Neural crest cell (in vitro differentiated cells): Measurements from ENCODE around the gene AFAP1L1. TPM values are rescaled to one million over a fixed set of nuclear protein-coding genes. Genes with fewer than 3 reads are reported as not detected.
A peak's percentile ranks its signal among the peaks of the same experiment; 100 is the strongest.

Source experiments
- DNase-seq: peaks from one replicate; pipeline ENCODE4 v3.0.0; 2021; ENCODE audit warnings: low read depth, mixed read lengths, low spot score
- H3K27ac Mint-ChIP-seq: one replicate; pipeline ENCODE4 v1.8.0; 2021; ENCODE audit warnings: mild to moderate bottlenecking, mixed read lengths; ENCODE audit not compliant: unreplicated experiment
- H3K27me3 Mint-ChIP-seq: 2 replicates; pipeline ENCODE4 v1.8.0; 2021; ENCODE audit warnings: low read depth, mild to moderate bottlenecking, mixed read lengths
- H3K36me3 Mint-ChIP-seq: 2 replicates; pipeline ENCODE4 v1.8.0; 2021; ENCODE audit warnings: low read depth, mild to moderate bottlenecking, mixed read lengths
- H3K4me1 Mint-ChIP-seq: 2 replicates; pipeline ENCODE4 v1.8.0; 2021; ENCODE audit warnings: mixed read lengths
- H3K4me3 Mint-ChIP-seq: one replicate; pipeline ENCODE4 v1.8.0; 2021; ENCODE audit warnings: mild to moderate bottlenecking, mixed read lengths
- H3K9me3 Mint-ChIP-seq: 2 replicates; pipeline ENCODE4 v1.8.0; 2021; ENCODE audit warnings: mixed read lengths
- total RNA-seq: library from RNA; stranded (reverse); gene quantifications from 2 replicates; pipeline ENCODE4 v1.2.1, GENCODE V29; 2021
- TF ChIP-seq, protein P1 (sequence below): fragments of 200-600 bp; sonication (generic); conservative IDR thresholded peaks from 2 replicates; pipeline ENCODE4 v1.5.0; 2021; ENCODE audit warnings: antibody characterized with exemption, mild to moderate bottlenecking

AFAP1L1 gene
- total RNA-seq, 1 donor from 2014 or later, result 11.6 TPM

GRCh38 chr5:149301744-149302380 lies 30.2 kb downstream of the AFAP1L1 start:
- Mint-ChIP-seq H3K27ac (no peak overlapping the region), H3K9me3 (no peaks in the 10 kb centered on the region), H3K4me1 (no peaks in the 10 kb centered on the region), H3K36me3 (no peaks in the 10 kb centered on the region), H3K27me3 (no peaks in the 10 kb centered on the region), H3K4me3 (no peak overlapping the region)
- no peak for DNase-seq
- TF ChIP-seq, protein P1, sequence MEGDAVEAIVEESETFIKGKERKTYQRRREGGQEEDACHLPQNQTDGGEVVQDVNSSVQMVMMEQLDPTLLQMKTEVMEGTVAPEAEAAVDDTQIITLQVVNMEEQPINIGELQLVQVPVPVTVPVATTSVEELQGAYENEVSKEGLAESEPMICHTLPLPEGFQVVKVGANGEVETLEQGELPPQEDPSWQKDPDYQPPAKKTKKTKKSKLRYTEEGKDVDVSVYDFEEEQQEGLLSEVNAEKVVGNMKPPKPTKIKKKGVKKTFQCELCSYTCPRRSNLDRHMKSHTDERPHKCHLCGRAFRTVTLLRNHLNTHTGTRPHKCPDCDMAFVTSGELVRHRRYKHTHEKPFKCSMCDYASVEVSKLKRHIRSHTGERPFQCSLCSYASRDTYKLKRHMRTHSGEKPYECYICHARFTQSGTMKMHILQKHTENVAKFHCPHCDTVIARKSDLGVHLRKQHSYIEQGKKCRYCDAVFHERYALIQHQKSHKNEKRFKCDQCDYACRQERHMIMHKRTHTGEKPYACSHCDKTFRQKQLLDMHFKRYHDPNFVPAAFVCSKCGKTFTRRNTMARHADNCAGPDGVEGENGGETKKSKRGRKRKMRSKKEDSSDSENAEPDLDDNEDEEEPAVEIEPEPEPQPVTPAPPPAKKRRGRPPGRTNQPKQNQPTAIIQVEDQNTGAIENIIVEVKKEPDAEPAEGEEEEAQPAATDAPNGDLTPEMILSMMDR, result no peak

DNA sequence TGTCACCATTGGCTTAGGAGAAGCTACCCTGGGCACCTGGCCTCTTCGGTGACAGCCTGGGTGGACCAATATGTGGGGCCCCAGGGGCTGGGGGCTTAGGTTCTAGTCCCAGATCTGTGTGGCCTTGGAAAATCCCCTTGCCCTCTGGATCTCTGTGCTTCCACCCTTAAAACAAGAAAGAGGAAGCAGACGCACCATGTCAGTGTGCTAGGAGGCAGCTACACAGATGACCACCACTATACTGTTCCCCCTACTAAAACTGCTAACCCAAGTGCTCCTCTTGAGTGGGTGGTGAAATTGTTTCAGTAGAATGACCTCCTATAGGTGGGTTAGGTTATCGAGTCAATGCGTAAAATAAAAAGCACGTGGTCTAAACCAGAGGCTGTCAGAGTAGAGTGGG lies 31.0 kb downstream of the AFAP1L1 start:
- DNase-seq, result no peak
- TF ChIP-seq, protein P1, result no peak
- no peak overlapping the region for H3K4me3 Mint-ChIP-seq
- H3K36me3 Mint-ChIP-seq, result no peaks in the 10 kb centered on the region
- H3K4me1 Mint-ChIP-seq, result no peaks in the 10 kb centered on the region
- H3K27me3 Mint-ChIP-seq, result no peaks in the 10 kb centered on the region
- H3K27ac Mint-ChIP-seq, result peak overlapping the region; percentile 75
- no peaks in the 10 kb centered on the region for H3K9me3 Mint-ChIP-seq

DNA sequence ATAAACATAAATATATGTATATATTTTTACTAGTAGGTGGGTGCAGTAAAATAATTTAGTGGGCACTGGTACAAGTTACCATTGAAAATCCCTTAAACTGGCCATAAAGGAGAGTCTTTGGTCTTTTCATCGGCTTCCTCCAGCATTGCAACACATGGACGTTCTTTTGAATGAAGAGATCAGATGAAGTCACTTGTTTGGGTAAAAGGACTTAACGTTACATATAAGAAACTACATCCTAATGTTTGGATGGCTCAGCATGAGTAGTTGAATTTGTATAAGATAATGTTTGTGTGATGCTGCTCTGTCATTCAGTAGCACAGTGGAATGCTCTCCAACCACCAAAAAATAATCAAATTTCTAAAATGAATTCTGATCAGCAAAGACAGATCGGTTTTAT lies 31.6 kb downstream of the AFAP1L1 start:
- TF ChIP-seq, protein P1, result no peak
- H3K36me3 Mint-ChIP-seq, result no peaks in the 10 kb centered on the region
- H3K27me3 Mint-ChIP-seq, result no peaks in the 10 kb centered on the region
- no peaks in the 10 kb centered on the region for H3K9me3 Mint-ChIP-seq
- H3K4me1 Mint-ChIP-seq, result no peaks in the 10 kb centered on the region
- no peak overlapping the region for H3K4me3 Mint-ChIP-seq
- no peak overlapping the region for H3K27ac Mint-ChIP-seq
- DNase-seq, result no peak

- Mint-ChIP-seq H3K27me3 (no peaks in the 10 kb centered on the region), H3K4me1 (no peaks in the 10 kb centered on the region), H3K9me3 (no peaks in the 10 kb centered on the region), H3K27ac (no peak overlapping the region), H3K36me3 (no peaks in the 10 kb centered on the region), H3K4me3 (no peak overlapping the region)
- TF ChIP-seq, protein P1, result no peak
- DNase-seq, result no peak
These were observed 32.8 kb downstream of the AFAP1L1 start for GRCh38 chr5:149304195-149305078.

GRCh38 chr5:149309354-149309753 lies 37.7 kb downstream of the AFAP1L1 start:
- no peaks in the 10 kb centered on the region for H3K27me3 Mint-ChIP-seq

More at GRCh38 chr5:149309354-149309753, 37.7 kb downstream of the AFAP1L1 start:
- no peak for DNase-seq
- Mint-ChIP-seq H3K4me1 (no peaks in the 10 kb centered on the region), H3K27ac (no peak overlapping the region), H3K9me3 (no peaks in the 10 kb centered on the region), H3K4me3 (no peak overlapping the region), H3K36me3 (no peaks in the 10 kb centered on the region)
- TF ChIP-seq, protein P1, result no peak
